Ascending aorta (tissue), 2 donors: Measurements from ENCODE around the gene RBMS3. TPM values are rescaled to one million over a fixed set of nuclear protein-coding genes. Genes with fewer than 3 reads are reported as not detected.

Experiments
- DNase-seq, 2 donors: peaks; one replicate each; pipeline ENCODE4 v3.0.0-alpha.2; 2019; ENCODE audit warnings: low spot score in 2 of 2
- H3K27ac ChIP-seq, 2 donors: fragments of 200-600 bp; sonication (generic); one replicate each; pipeline ENCODE4 v1.5.1; 2016 to 2017; ENCODE audit warnings: mild to moderate bottlenecking in 1 of 2
- H3K27me3 ChIP-seq: fragments of 200-600 bp; sonication (generic); one replicate; pipeline ENCODE4 v1.5.1; 2017
- H3K36me3 ChIP-seq, 2 donors: fragments of 200-600 bp; sonication (generic); one replicate each; pipeline ENCODE4 v1.5.1; 2016
- H3K4me1 ChIP-seq, 2 donors: fragments of 200-600 bp; sonication (generic); one replicate each; pipeline ENCODE4 v1.5.1; 2016 to 2017; ENCODE audit warnings: mild to moderate bottlenecking in 1 of 2
- H3K4me3 ChIP-seq, 2 donors: fragments of 200-600 bp; sonication (generic); one replicate each; pipeline ENCODE4 v1.5.1; 2016 to 2017; ENCODE audit warnings: mild to moderate bottlenecking in 1 of 2
- H3K9me3 ChIP-seq, 2 donors: fragments of 200-600 bp; sonication (generic); one replicate each; pipeline ENCODE4 v1.5.1; 2016
- intact Hi-C: fragments of 100-400 bp; cut with DNase I; formaldehyde crosslinking; loops from one replicate; pipeline ENCODE4 v1.15.1; 2023
- total RNA-seq: library from RNA; depleted of rRNA; stranded (reverse); fragments of >200 nt; gene quantifications from one replicate; pipeline ENCODE4 v1.1.0, GENCODE V29; 2016
- TF ChIP-seq, protein P1 (sequence below), 3 experiments: fragments of 200-600 bp in 2 of 3; fragments of 450-650 bp in 1 of 3; sonication (generic) in 2 of 3; IDR thresholded peaks; one replicate each; pipeline ENCODE4 v1.5.1; 2016 to 2019; ENCODE audit warnings: antibody characterized with exemption in 3 of 3, mild to moderate bottlenecking in 1 of 3, moderate library complexity in 1 of 3

RBMS3 gene
- total RNA-seq, 1 donor from 2014 or later: 65.8 TPM

DNA sequence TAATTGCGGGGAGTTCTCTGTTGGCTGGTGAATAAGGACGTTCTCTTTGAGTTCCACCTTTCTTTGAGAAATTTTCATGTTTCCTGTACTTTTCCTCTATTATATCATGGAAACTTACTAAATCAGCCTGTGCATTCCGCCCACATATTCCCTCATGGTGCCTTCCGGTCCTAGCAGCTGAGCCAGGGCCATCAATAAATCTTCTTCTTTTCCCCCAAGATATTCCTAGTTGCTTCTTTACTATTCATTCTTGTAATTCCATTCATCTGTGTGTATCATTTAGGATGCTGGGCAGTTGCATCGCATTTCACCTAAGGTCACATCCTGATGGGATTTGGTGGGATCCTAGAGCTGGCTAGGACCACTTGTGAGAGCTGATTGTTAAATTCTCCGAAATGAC, 139.2 kb downstream of the RBMS3 start:
- DNase-seq: no peak
- H3K9me3 ChIP-seq: no peaks in the 10 kb centered on the region
- intact Hi-C loops: no loop called here
- H3K36me3 ChIP-seq: no peaks in the 10 kb centered on the region
- H3K4me1 ChIP-seq: peaks cover 0 to 6% of the 10 kb centered on the region in 2 donors
- H3K27me3 ChIP-seq: no peaks in the 10 kb centered on the region
- no peak overlapping the region for H3K27ac ChIP-seq
- no peak overlapping the region for H3K4me3 ChIP-seq
- TF ChIP-seq, protein P1, sequence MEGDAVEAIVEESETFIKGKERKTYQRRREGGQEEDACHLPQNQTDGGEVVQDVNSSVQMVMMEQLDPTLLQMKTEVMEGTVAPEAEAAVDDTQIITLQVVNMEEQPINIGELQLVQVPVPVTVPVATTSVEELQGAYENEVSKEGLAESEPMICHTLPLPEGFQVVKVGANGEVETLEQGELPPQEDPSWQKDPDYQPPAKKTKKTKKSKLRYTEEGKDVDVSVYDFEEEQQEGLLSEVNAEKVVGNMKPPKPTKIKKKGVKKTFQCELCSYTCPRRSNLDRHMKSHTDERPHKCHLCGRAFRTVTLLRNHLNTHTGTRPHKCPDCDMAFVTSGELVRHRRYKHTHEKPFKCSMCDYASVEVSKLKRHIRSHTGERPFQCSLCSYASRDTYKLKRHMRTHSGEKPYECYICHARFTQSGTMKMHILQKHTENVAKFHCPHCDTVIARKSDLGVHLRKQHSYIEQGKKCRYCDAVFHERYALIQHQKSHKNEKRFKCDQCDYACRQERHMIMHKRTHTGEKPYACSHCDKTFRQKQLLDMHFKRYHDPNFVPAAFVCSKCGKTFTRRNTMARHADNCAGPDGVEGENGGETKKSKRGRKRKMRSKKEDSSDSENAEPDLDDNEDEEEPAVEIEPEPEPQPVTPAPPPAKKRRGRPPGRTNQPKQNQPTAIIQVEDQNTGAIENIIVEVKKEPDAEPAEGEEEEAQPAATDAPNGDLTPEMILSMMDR (IDR thresholded peaks at IDR 0.05): no peak

DNA sequence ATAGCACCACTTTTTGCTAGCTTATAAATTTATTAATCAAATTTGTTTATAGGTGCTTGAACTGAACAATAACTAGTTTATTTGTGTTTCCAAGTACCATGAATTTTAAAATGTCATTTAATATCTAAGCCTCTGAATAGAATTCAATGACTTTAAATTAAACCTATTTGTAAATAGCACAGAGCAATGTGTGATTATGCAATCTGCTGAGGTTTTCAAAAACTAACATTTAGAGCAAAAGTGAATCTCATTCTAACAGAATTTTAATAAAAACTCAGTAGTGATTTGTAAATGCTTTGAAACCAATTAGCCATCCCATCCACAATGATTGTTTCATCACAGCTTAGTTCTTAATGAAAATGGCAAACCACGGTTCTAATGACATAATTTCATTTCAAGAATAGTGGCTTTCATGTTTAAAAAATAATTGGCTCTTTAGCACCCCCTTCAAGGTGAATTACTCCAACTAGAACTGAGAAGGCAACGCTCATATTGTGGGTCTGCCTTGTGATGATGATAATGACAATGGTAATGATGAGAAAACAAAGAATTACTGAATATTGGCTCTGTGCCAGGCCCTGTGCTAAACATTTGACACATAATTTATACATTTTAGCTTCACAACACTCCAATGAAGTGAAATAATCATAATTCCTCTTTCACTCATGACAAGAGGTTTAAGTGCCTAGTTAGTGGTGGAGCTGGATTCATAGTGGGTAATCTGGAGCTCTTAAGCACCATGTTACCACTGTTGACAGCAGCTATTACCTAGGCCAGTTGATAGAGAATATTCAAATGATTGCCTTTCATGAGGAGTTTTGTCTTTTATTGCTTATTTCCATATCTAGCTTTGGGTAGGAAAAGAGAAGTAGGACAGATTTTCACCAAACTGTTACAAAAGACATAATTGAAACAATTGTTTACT, 145.7 kb downstream of the RBMS3 start:
- intact Hi-C loops: no loop called here

DNA sequence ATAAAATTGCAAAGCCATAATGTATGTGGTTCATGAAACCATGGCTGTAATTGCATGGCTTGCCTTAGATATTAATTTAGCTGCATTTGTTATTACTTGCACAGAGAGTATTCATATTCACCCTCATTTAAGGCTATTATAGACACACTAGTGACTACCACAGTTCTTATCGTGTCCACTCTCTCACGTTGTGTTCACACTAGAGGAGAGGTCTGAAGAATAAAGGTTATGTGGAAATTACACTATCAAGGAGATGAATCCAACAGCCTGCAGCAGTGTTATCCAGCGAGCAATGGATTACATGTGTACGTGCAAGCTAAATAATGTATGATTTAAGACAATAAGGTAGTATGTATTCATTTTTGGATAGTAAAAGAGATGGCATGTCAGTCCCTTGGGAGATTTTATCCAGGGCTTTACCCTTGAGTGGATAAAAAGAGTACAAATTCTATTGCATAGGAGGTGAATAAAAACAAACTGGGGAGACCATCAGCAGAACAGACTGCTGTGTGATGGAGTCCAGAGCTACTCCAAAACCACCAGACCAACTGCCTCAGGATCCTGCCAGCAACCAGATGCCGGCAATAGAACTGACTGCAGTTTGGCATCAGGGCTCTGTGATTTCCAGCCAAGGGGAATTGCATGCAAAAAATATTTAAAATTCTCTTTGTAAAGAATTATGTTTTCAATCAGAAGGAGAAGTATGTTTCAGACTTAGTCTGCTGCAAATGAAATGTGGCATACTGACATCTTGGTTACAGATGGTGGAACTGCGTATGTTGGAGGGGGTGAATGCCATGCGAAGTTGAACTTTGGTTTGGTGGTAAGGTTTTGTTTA, 146.6 kb downstream of the RBMS3 start:
- H3K27ac ChIP-seq: peak overlapping the region; percentile 10 to 23
- H3K27me3 ChIP-seq: no peaks in the 10 kb centered on the region
- no peaks in the 10 kb centered on the region for H3K36me3 ChIP-seq
- no peaks in the 10 kb centered on the region for H3K9me3 ChIP-seq
- TF ChIP-seq, protein P1 (IDR thresholded peaks at IDR 0.05): no peak
- no peak overlapping the region for H3K4me3 ChIP-seq
- DNase-seq: no peak
- H3K4me1 ChIP-seq: peaks cover 0 to 42% of the 10 kb centered on the region in 2 donors
- intact Hi-C loops: no loop called here

More for the DNA sequence above, 145.7 kb downstream of the RBMS3 start:
- Histone ChIP-seq H3K4me3 (no peak overlapping the region), H3K36me3 (no peaks in the 10 kb centered on the region), H3K27ac (peak overlapping the region in 1 of 2 donors; percentile 24), H3K9me3 (no peaks in the 10 kb centered on the region), H3K4me1 (peaks cover 0 to 36% of the 10 kb centered on the region in 2 donors), H3K27me3 (no peaks in the 10 kb centered on the region)
- TF ChIP-seq, protein P1 (IDR thresholded peaks at IDR 0.05): no peak
- DNase-seq: no peak

DNA sequence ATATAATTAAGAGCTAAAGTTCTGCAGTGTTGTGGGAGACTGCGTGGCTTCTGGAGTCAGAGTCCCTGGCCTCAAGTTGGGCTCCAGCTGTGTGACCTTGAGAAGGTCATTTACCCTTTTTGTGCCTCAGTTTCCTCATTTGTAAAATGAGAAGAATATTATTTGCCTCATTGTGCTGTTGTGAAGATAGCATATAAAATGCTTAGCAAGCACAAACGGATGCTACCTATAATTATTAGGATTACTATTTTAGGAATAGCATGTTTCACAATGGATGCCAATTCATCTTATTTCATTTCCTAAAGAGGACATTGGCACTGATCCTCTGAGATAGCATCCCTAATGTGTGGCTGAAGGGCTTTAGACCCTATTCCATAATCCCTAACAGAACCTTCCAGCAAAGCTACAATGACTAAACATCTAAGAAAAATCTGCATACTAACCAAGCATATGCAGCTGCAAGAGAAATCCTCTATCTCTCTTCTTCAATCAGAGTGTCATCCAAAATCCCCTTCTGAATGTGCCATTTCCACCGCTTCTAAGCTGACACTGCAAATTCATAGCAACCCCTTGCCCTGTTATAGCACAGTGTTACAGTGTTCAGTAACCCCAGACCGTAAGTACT, 148.3 kb downstream of the RBMS3 start:
- Histone ChIP-seq H3K4me3 (no peak overlapping the region), H3K27me3 (no peaks in the 10 kb centered on the region), H3K9me3 (no peaks in the 10 kb centered on the region), H3K36me3 (no peaks in the 10 kb centered on the region), H3K4me1 (peaks cover 0 to 40% of the 10 kb centered on the region in 2 donors), H3K27ac (peak overlapping the region; percentile 11 to 47)
- DNase-seq: no peak
- TF ChIP-seq, protein P1 (IDR thresholded peaks at IDR 0.05): no peak
- intact Hi-C loops: no loop called here

DNA sequence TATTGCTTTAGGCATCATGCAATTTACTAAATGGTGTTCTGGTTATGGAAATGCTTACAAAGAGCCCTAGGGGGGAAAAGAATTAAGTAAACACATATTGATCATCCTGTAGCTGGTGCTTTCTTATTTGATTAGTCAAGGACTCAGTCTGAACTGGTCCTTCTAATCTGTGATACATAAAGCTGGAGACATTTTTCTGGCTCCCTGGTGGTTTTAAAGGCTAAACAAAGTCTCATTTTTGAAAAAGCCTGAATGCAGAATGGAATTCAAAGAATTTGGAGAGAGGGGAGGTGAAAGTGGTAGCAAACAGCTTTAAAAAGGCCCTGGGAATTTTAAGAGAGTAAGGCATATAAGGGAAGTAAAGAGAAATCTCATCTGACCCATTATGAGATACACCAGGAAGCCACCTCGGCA, 149.7 kb downstream of the RBMS3 start:
- intact Hi-C loops: loop anchor here (2.0 to 10.0 kb wide), 4 partner anchors 18 to 1854 kb away; no protein-coding TSS in a partner anchor
- H3K27me3 ChIP-seq: no peaks in the 10 kb centered on the region
- no peaks in the 10 kb centered on the region for H3K9me3 ChIP-seq
- H3K36me3 ChIP-seq: peaks cover 0 to 9% of the 10 kb centered on the region in 2 donors
- TF ChIP-seq, protein P1 (IDR thresholded peaks at IDR 0.05): no peak
- H3K4me3 ChIP-seq: no peak overlapping the region
- peak overlapping the region; percentile 56 to 59 for H3K27ac ChIP-seq
- peaks cover 0 to 44% of the 10 kb centered on the region in 2 donors for H3K4me1 ChIP-seq
- DNase-seq: no peak
